Measurements from ENCODE around the gene MCCD1. TPM values are rescaled to one million over a fixed set of nuclear protein-coding genes. Genes with fewer than 3 reads are reported as not detected.
A peak's percentile ranks its signal among the peaks of the same experiment; 100 is the strongest.

MCCD1 gene
- total RNA-seq (2021): not detected in 2 replicates
- long read RNA-seq: 0 reads

- no peak within 1 kb of the TSS for H2AFZ ChIP-seq (ENCODE audit: low read length)
- no peak for DNase-seq
- peak within 1 kb of the TSS in 1 of 2 experiments; percentile 46; a peak in 2 of 5 replicates for H3K4me3 Mint-ChIP-seq
Measured at GRCh38 chr6:31528821-31529328, at the start of gene MCCD1. TSS of gene MCCD1 (plus strand) at chr6:31528962. CDS start at chr6:31529015, 53 bp downstream.

More at GRCh38 chr6:31528821-31529328, at the start of gene MCCD1:
- H3K36me3 Mint-ChIP-seq (ENCODE audit: insufficient read depth in 1 of 3, low read depth in 3 of 3): peaks cover 37 to 46% (median 41%) of the 10 kb centered on the region in 3 experiments; a peak in 6 of 7 replicates
- Histone ChIP-seq H3K27me3 (ENCODE audit: insufficient read depth, low read length) (no peaks in the 10 kb centered on the region), H3K14ac (ENCODE audit: insufficient read depth, low read length) (no peak within 1 kb of the TSS), H2BK15ac (ENCODE audit: low read depth, low read length) (no peak within 1 kb of the TSS), H2BK12ac (ENCODE audit: insufficient read length, low read depth, low read length) (no peak within 1 kb of the TSS), H3K56ac (ENCODE audit: insufficient read length, low read depth, low read length) (no peak within 1 kb of the TSS), H2BK120ac (ENCODE audit: low read depth, low read length, poor library complexity, severe bottlenecking) (no peak within 1 kb of the TSS), H3K79me2 (ENCODE audit: insufficient read depth, low read length) (no peaks in the 10 kb centered on the region), H3K27ac (ENCODE audit: insufficient read length, low read depth, low read length) (no peak within 1 kb of the TSS), H3K4me2 (ENCODE audit: insufficient read depth, insufficient read length, low read length) (no peak within 1 kb of the TSS), H4K20me1 (ENCODE audit: control insufficient read depth, insufficient read depth, insufficient read length) (peaks cover 2% of the 10 kb centered on the region), H3K4ac (ENCODE audit: low read depth, low read length) (no peak within 1 kb of the TSS), H3K9ac (ENCODE audit: extremely low read depth, insufficient read length, low read length) (no peak within 1 kb of the TSS), H4K5ac (ENCODE audit: insufficient read length, low read depth, low read length) (no peak within 1 kb of the TSS), H3T11ph (ENCODE audit: low read length) (no peak within 1 kb of the TSS), H2BK5ac (ENCODE audit: insufficient read length, low read length) (no peak within 1 kb of the TSS), H3K9me3 (ENCODE audit: control insufficient read depth, low read depth, low read length) (no peaks in the 10 kb centered on the region), H3K4me1 (ENCODE audit: insufficient read depth, low read length) (no peaks in the 10 kb centered on the region; the same call in 1 of the 2 replicates), H2AK5ac (ENCODE audit: insufficient read length, low read length) (no peak within 1 kb of the TSS), H3K79me1 (ENCODE audit: insufficient read depth, low read depth, low read length, poor library complexity, severe bottlenecking) (peaks cover 1% of the 10 kb centered on the region), H4K8ac (replicated peaks; ENCODE audit: insufficient read length, low read depth, low read length) (no peak within 1 kb of the TSS), H2BK20ac (ENCODE audit: low read depth, low read length, poor library complexity, severe bottlenecking) (no peak within 1 kb of the TSS), H3K18ac (ENCODE audit: insufficient read length, low read depth, low read length) (no peak within 1 kb of the TSS), H3K23me2 (ENCODE audit: insufficient read length, low read depth, low read length, poor library complexity, severe bottlenecking) (no peaks in the 10 kb centered on the region), H3K23ac (ENCODE audit: insufficient read length, low read depth, low read length) (no peak within 1 kb of the TSS), H4K91ac (ENCODE audit: insufficient read length, low read depth, low read length) (no peak within 1 kb of the TSS)
- no peak for TF ChIP-seq CTCF (conservative IDR thresholded peaks at IDR 0.05)
- peaks cover 23 to 33% of the 10 kb centered on the region in 2 experiments for H3K4me1 Mint-ChIP-seq
- no CpG with 5 or more reads among the region's 7 CpGs for WGBS (ENCODE audit: extremely low coverage, insufficient read length, low lambda C conversion rate)
- peak within 1 kb of the TSS in 2 of 3 experiments; percentile 52 to 67; a peak in 3 of 7 replicates for H3K27ac Mint-ChIP-seq
- no peaks in the 10 kb centered on the region for H3K27me3 Mint-ChIP-seq (ENCODE audit: low read depth)
- no peaks in the 10 kb centered on the region; a peak in 1 of 5 replicates for H3K9me3 Mint-ChIP-seq

Measured in H9 (cell line).